ENCODE measurements around the gene STARD10. TPM values are rescaled to one million over a fixed set of nuclear protein-coding genes. Genes with fewer than 3 reads are reported as not detected.

Gene STARD10
- polyA plus RNA-seq, 2 of the 4 experiments (the other 2 are of a cell fraction): 21.2 to 23.2 TPM

GRCh38 chr11:72751116-72752087 is 42.4 kb downstream of the STARD10 start:
- Histone ChIP-seq H3K4me2 (peak overlapping the region; percentile 96), H3K9me3 (no peaks in the 10 kb centered on the region), H3K4me3 (peak overlapping the region; percentile 97), H3K4me1 (peaks cover 19% of the 10 kb centered on the region), H3K27ac (peak overlapping the region; percentile 91 to 93)
- no peak for DNase-seq (ENCODE audit: low read depth in 1 of 2, low spot score in 1 of 2)
- POLR2A ChIA-PET: no interaction called here
- CTCF ChIA-PET: interaction anchor here (1.6 to 1.7 kb wide), 2 partner anchors 26 to 41 kb away, joined by 6 read pairs; no protein-coding TSS in a partner anchor
- ATAC-seq: peak in 1 of 2 experiments; percentile 4; a peak in 3 of 6 replicates
- TF ChIP-seq, protein P1, sequence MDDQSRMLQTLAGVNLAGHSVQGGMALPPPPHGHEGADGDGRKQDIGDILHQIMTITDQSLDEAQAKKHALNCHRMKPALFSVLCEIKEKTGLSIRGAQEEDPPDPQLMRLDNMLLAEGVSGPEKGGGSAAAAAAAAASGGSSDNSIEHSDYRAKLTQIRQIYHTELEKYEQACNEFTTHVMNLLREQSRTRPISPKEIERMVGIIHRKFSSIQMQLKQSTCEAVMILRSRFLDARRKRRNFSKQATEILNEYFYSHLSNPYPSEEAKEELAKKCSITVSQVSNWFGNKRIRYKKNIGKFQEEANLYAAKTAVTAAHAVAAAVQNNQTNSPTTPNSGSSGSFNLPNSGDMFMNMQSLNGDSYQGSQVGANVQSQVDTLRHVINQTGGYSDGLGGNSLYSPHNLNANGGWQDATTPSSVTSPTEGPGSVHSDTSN (IDR thresholded peaks at IDR 0.05): no peak
- TF ChIP-seq CHD4 (IDR thresholded peaks at IDR 0.05; ENCODE audit: borderline replicate concordance) (no peak), EP300 (IDR thresholded peaks at IDR 0.05) (no peak), BHLHE40 (IDR thresholded peaks at IDR 0.05; ENCODE audit: low read depth, low read length) (no peak), POLR2AphosphoS2 (conservative IDR thresholded peaks at IDR 0.05; ENCODE audit: low read length) (no peak), RNF2 (IDR thresholded peaks at IDR 0.05; ENCODE audit: borderline replicate concordance, low read depth) (no peak), POLR2A (IDR thresholded peaks at IDR 0.05; ENCODE audit: low read length) (no peak), CBX8 (IDR thresholded peaks at IDR 0.05) (no peak), KDM1A (IDR thresholded peaks at IDR 0.05; ENCODE audit: low read depth) (no peak), NPAS2 (CRISPR knock-in tag; IDR thresholded peaks at IDR 0.05; ENCODE audit: borderline replicate concordance) (no peak)
- TF ChIP-seq, protein P2, sequence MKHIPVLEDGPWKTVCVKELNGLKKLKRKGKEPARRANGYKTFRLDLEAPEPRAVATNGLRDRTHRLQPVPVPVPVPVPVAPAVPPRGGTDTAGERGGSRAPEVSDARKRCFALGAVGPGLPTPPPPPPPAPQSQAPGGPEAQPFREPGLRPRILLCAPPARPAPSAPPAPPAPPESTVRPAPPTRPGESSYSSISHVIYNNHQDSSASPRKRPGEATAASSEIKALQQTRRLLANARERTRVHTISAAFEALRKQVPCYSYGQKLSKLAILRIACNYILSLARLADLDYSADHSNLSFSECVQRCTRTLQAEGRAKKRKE (CRISPR knock-in tag; IDR thresholded peaks at IDR 0.05; ENCODE audit: low read depth): no peak
- TF ChIP-seq, protein P3, sequence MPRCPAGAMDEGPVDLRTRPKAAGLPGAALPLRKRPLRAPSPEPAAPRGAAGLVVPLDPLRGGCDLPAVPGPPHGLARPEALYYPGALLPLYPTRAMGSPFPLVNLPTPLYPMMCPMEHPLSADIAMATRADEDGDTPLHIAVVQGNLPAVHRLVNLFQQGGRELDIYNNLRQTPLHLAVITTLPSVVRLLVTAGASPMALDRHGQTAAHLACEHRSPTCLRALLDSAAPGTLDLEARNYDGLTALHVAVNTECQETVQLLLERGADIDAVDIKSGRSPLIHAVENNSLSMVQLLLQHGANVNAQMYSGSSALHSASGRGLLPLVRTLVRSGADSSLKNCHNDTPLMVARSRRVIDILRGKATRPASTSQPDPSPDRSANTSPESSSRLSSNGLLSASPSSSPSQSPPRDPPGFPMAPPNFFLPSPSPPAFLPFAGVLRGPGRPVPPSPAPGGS (IDR thresholded peaks at IDR 0.05): no peak
- FAIRE-seq: no peak
- 47% methylated on average over 13 of the region's 19 CpGs for WGBS (ENCODE audit: missing lambda C conversion rate)

GRCh38 chr11:72750556-72751115 is 43.2 kb downstream of the STARD10 start:
- TF ChIP-seq EP300 (IDR thresholded peaks at IDR 0.05) (no peak), RAD21 (conservative IDR thresholded peaks at IDR 0.05 in 1 of 2, IDR thresholded peaks at IDR 0.05 in 1 of 2) (no peak), ZC3H11A (IDR thresholded peaks at IDR 0.05) (no peak), NFE2L2 (conservative IDR thresholded peaks at IDR 0.05; ENCODE audit: low read length) (no peak), FOSL2 (IDR thresholded peaks at IDR 0.05) (no peak), FOSL2 (CRISPR knock-in tag; IDR thresholded peaks at IDR 0.05) (no peak), ZFP36 (IDR thresholded peaks at IDR 0.05; ENCODE audit: borderline replicate concordance, partially characterized antibody) (no peak), TFCP2L1 (CRISPR knock-in tag; IDR thresholded peaks at IDR 0.05) (no peak), SMC3 (IDR thresholded peaks at IDR 0.05) (no peak), JUNB (IDR thresholded peaks at IDR 0.05) (no peak), GATA3 (IDR thresholded peaks at IDR 0.05; ENCODE audit: borderline replicate concordance) (no peak), HOXB13 (CRISPR knock-in tag; IDR thresholded peaks at IDR 0.05; ENCODE audit: low read depth) (no peak)
- TF ChIP-seq, protein P3 (IDR thresholded peaks at IDR 0.05): no peak
- Histone ChIP-seq H3K4me1 (peaks cover 19% of the 10 kb centered on the region), H3K4me3 (no peak overlapping the region), H3K9me3 (no peaks in the 10 kb centered on the region), H3K4me2 (peak overlapping the region; percentile 96), H3K27ac (no peak overlapping the region)
- no peak for DNase-seq (ENCODE audit: low read depth in 1 of 2, low spot score in 1 of 2)
- ChIA-PET CTCF (interaction anchor here (1.6 to 1.7 kb wide), 2 partner anchors 25 to 42 kb away, joined by 6 read pairs; no protein-coding TSS in a partner anchor), POLR2A (no interaction called here)
- no peak for FAIRE-seq
- ATAC-seq: no peak
- 91% methylated on average over 2 of the region's 2 CpGs for whole genome bisulfite sequencing (ENCODE audit: missing lambda C conversion rate)
